HepG2 (cell line): Measurements from ENCODE around the gene SMIM36. TPM values are rescaled to one million over a fixed set of nuclear protein-coding genes. Genes with fewer than 3 reads are reported as not detected.
A peak's percentile ranks its signal among the peaks of the same experiment; 100 is the strongest.

Experiments
- CBX1 ChIP-seq: IDR thresholded peaks from one replicate; pipeline ENCODE4 v1.6.1; 2016; ENCODE audit warnings: antibody characterized with exemption, low read depth
- CEBPG ChIP-seq: IDR thresholded peaks from 2 replicates; pipeline ENCODE4 v1.6.1; 2016
- EHMT2 ChIP-seq: fragments of 200-600 bp; sonication (generic); IDR thresholded peaks from 2 replicates; pipeline ENCODE4 v1.7.0; 2017; ENCODE audit warnings: antibody characterized with exemption, low read depth, low read length, borderline replicate concordance
- FOXO1 ChIP-seq: sonication (generic); formaldehyde crosslinking; IDR thresholded peaks from 2 replicates; pipeline ENCODE4 v1.4.0; 2020; ENCODE audit warnings: missing genetic modification reagents
- HDAC1 ChIP-seq: sonication (generic); formaldehyde crosslinking; IDR thresholded peaks from 2 replicates; pipeline ENCODE4 v1.5.1; 2020; ENCODE audit warnings: mild to moderate bottlenecking, missing genetic modification reagents
- HOXA3 ChIP-seq: sonication (generic); formaldehyde crosslinking; IDR thresholded peaks from 2 replicates; pipeline ENCODE4 v1.5.0; 2020; ENCODE audit warnings: missing genetic modification reagents
- JUNB ChIP-seq: sonication (generic); formaldehyde crosslinking; IDR thresholded peaks from 2 replicates; pipeline ENCODE4 v1.8.0; 2022; ENCODE audit warnings: missing genetic modification reagents, mild to moderate bottlenecking, borderline replicate concordance
- KDM1A ChIP-seq: IDR thresholded peaks from 2 replicates; pipeline ENCODE4 v1.6.1; 2016; ENCODE audit warnings: missing compliant biosample characterization
- MAX ChIP-seq: IDR thresholded peaks from 2 replicates; pipeline ENCODE4 v1.6.1; 2012; ENCODE audit warnings: inconsistent platforms
- NCOA2 ChIP-seq: sonication (generic); formaldehyde crosslinking; IDR thresholded peaks from 2 replicates; pipeline ENCODE4 v1.8.0; 2022; ENCODE audit warnings: inconsistent platforms
- ONECUT2 ChIP-seq: sonication (generic); formaldehyde crosslinking; IDR thresholded peaks from 2 replicates; pipeline ENCODE4 v1.4.0; 2020; ENCODE audit warnings: missing genetic modification reagents
- RARA ChIP-seq: IDR thresholded peaks from 2 replicates; pipeline ENCODE4 v1.6.1; 2016; ENCODE audit warnings: missing genetic modification reagents, missing compliant biosample characterization
- SNAPC2 ChIP-seq: sonication (generic); formaldehyde crosslinking; IDR thresholded peaks from 2 replicates; pipeline ENCODE4 v1.8.1; 2022; ENCODE audit warnings: mild to moderate bottlenecking, missing genetic modification reagents
- ZBTB7B ChIP-seq: sonication (generic); formaldehyde crosslinking; IDR thresholded peaks from 2 replicates; pipeline ENCODE4 v1.4.0; 2020; ENCODE audit warnings: missing genetic modification reagents
- ZC3H4 ChIP-seq: sonication (generic); formaldehyde crosslinking; IDR thresholded peaks from 2 replicates; pipeline ENCODE4 v1.4.0; 2020; ENCODE audit warnings: missing genetic modification reagents, borderline replicate concordance
- ZFP91 ChIP-seq: sonication (generic); formaldehyde crosslinking; IDR thresholded peaks from 2 replicates; pipeline ENCODE4 v1.9.0; 2022; ENCODE audit warnings: missing genetic modification reagents, mild to moderate bottlenecking, borderline replicate concordance
- ZMAT5 ChIP-seq: sonication (generic); formaldehyde crosslinking; IDR thresholded peaks from 2 replicates; pipeline ENCODE4 v1.5.0; 2020; ENCODE audit warnings: mild to moderate bottlenecking, low read depth, missing genetic modification reagents, borderline replicate concordance
- ZMYM2 ChIP-seq: sonication (generic); formaldehyde crosslinking; IDR thresholded peaks from 2 replicates; pipeline ENCODE4 v1.8.0; 2022; ENCODE audit warnings: mild to moderate bottlenecking, missing genetic modification reagents
- ZNF121 ChIP-seq: sonication (generic); formaldehyde crosslinking; IDR thresholded peaks from 2 replicates; pipeline ENCODE4 v1.5.0; 2020; ENCODE audit warnings: mild to moderate bottlenecking, missing genetic modification reagents
- ZNF160 ChIP-seq: sonication (generic); formaldehyde crosslinking; IDR thresholded peaks from 2 replicates; pipeline ENCODE4 v1.8.0; 2022; ENCODE audit warnings: mild to moderate bottlenecking, inconsistent platforms, missing genetic modification reagents
- ZNF232 ChIP-seq: sonication (generic); formaldehyde crosslinking; IDR thresholded peaks from 2 replicates; pipeline ENCODE4 v1.4.0; 2020; ENCODE audit warnings: missing genetic modification reagents, borderline replicate concordance
- ZNF264 ChIP-seq: sonication (generic); formaldehyde crosslinking; IDR thresholded peaks from 2 replicates; pipeline ENCODE4 v1.4.0; 2020; ENCODE audit warnings: missing genetic modification reagents
- ZNF362 ChIP-seq: sonication (generic); formaldehyde crosslinking; IDR thresholded peaks from 2 replicates; pipeline ENCODE4 v1.4.0; 2020; ENCODE audit warnings: missing genetic modification reagents, mild to moderate bottlenecking, borderline replicate concordance
- ZNF546 ChIP-seq: sonication (generic); formaldehyde crosslinking; conservative IDR thresholded peaks from 2 replicates; pipeline ENCODE4 v1.8.1; 2023; ENCODE audit warnings: mild to moderate bottlenecking, missing genetic modification reagents
- ZNF740 ChIP-seq: sonication (generic); formaldehyde crosslinking; IDR thresholded peaks from 2 replicates; pipeline ENCODE4 v1.4.0; 2020; ENCODE audit warnings: missing genetic modification reagents
- ZSCAN20 ChIP-seq: sonication (generic); formaldehyde crosslinking; IDR thresholded peaks from 2 replicates; pipeline ENCODE4 v1.4.0; 2020; ENCODE audit warnings: missing genetic modification reagents, mild to moderate bottlenecking, borderline replicate concordance
- polyA plus RNA-seq, 8 experiments: library from polyadenylated mRNA; depleted of rRNA in 3 of 8; stranded (reverse) in 7 of 8; unstranded in 1 of 8; fragments of >200 nt; fragmentation: Illumina TruSeq in 4 of 8; extraction: Trizol in 4 of 8; gene quantifications; 2 replicates each; pipeline versions ENCODE4 v1.2.1 to v1.2.3, GENCODE V29; 2011 to 2016; ENCODE audit warnings: low read depth in 4 of 8, missing spikeins in 1 of 8, mixed read lengths in 1 of 8; ENCODE audit not compliant: insufficient read depth in 1 of 8
- total RNA-seq, 5 experiments: library from RNA; depleted of rRNA; stranded (reverse); fragments of >200 nt; fragmentation: Illumina TruSeq; extraction: Trizol; gene quantifications; 2 replicates each; pipeline ENCODE4 v1.2.3, GENCODE V29; 2016; ENCODE audit warnings: low read depth in 1 of 5

SMIM36 gene
- total and polyA plus RNA-seq, 2 of the 13 experiments (the other 11 are each of a cell fraction or from before 2014, with no cell fraction given) = not detected

GRCh38 chr17:55433029-55433628 lies 78.1 kb downstream of the SMIM36 start (continued):
- TF ChIP-seq ZNF264 (CRISPR knock-in tag) (0 out of 2 replicates have a peak, but pooled peaks have one; percentile 68), EHMT2 (no peak), RARA (CRISPR knock-in tag) (peak; percentile 69), ZNF740 (CRISPR knock-in tag) (peak; percentile 48; the same call in 1 of the 2 replicates), ZC3H4 (peak; percentile 2; the same call in 1 of the 2 replicates), KDM1A (CRISPR knock-in tag) (no peak), NCOA2 (CRISPR knock-in tag) (peak; percentile 76), ZNF232 (CRISPR knock-in tag) (peak; percentile 45; the same call in 1 of the 2 replicates), JUNB (peak; percentile 63; the same call in 1 of the 2 replicates), ZBTB7B (CRISPR knock-in tag) (0 out of 2 replicates have a peak, but pooled peaks have one; percentile 8), CEBPG (CRISPR knock-in tag) (peak; percentile 46; the same call in 1 of the 2 replicates), ZSCAN20 (CRISPR knock-in tag) (0 out of 2 replicates have a peak, but pooled peaks have one; percentile 54), HDAC1 (CRISPR knock-in tag) (peak; percentile 70), ZFP91 (CRISPR knock-in tag) (0 out of 2 replicates have a peak, but pooled peaks have one; percentile 30), ZMAT5 (no peak), HOXA3 (CRISPR knock-in tag) (0 out of 2 replicates have a peak, but pooled peaks have one; percentile 21), ZNF362 (peak; percentile 91), ZNF121 (CRISPR knock-in tag) (no peak), ZNF160 (0 out of 2 replicates have a peak, but pooled peaks have one; percentile 38), FOXO1 (CRISPR knock-in tag) (peak; percentile 51; the same call in 1 of the 2 replicates), CBX1 (peak; percentile 63), ZNF546 (CRISPR knock-in tag) (no peak), SNAPC2 (CRISPR knock-in tag) (peak; percentile 84; the same call in 1 of the 2 replicates), ZMYM2 (CRISPR knock-in tag) (no peak; the same call in 1 of the 2 replicates), MAX (peak; percentile 34; the same call in 1 of the 2 replicates), ONECUT2 (peak; percentile 50; the same call in 1 of the 2 replicates)
